GM19468 (cell line): ENCODE results near the gene APOL6.
"Not testable (repeated sequence)": the region's sequence is repeated elsewhere in the genome, so short reads cannot be mapped to it uniquely, and the experiment has no call there.

Source experiments
- ATAC-seq: cut with Tn5 transposase; IDR thresholded peaks from one replicate; pipeline ENCODE4 v1.9.1; 2021; ENCODE audit warnings: mild to moderate bottlenecking, moderate library complexity, moderate number of reproducible peaks; ENCODE audit not compliant: unreplicated experiment; ENCODE audit errors: extremely low read depth

APOL6 gene

DNA sequence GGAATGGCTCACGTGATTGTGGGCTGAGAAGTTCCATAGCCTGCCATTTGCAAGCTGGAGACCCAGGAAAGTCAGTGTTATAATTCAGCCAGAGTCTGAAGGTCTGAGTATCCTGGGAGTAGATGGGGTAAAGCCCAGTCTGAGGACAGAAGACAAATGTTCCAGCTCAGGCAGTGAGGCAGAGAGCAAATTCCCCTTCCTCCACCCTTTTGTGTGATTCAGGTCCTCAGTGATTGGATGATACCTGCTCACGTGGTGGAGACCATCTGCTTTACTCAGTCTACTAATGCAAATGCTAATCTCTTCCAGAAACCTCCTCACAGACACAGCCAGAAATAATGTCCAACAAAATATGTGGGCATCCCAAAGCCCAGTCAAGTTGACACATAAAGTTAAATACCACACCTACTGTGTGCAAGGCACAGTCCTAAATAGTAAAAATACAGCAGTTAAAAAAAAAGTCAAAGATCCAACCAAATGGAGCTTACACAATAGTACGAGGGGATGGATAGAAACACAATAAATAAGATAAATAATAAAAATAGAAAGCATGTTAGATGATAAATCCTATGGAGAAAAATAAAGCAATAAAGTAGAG lies 13.2 kb upstream of the APOL6 start:
- ATAC-seq = no peak

DNA sequence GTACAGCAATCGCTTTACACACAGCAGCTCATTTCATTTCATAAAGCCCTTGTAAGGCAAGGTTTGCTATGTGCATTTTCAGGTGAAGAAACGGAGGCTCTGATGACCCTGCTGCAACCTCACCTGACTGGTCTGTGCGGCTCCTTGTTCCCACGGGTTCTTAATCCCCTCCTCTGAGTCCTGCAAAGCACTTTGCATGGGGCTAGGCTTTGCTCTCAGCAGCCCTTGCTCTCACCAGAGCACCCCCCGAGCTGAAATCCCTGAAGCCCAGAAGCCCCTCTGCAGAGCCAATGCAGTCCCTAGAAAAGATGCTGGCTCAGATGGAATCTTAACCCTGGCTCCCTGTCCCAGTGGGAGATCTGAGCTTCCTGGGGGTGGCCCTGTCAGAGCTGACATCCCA lies 11.0 kb upstream of the APOL6 start:
- no peak for ATAC-seq

DNA sequence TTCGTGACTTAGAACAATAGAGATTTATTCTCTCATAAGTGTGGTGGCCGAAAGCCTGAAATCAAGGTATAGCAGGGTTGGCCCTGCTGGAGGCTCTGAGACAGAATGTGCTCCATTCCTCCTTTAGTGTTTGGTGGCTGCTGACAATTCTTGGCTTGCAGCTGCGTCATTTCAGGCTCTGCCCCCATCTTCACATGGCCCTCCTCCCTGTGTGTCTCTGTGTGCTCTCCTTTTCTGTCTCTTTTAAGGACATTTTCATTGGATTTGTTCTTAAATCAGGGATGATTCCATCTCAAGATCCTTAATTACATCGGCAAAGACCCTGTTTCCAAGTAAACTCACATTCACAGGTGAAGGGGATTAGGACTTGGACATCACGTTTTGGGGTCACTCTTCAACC lies 10.2 kb upstream of the APOL6 start:
- ATAC-seq = no peak

DNA sequence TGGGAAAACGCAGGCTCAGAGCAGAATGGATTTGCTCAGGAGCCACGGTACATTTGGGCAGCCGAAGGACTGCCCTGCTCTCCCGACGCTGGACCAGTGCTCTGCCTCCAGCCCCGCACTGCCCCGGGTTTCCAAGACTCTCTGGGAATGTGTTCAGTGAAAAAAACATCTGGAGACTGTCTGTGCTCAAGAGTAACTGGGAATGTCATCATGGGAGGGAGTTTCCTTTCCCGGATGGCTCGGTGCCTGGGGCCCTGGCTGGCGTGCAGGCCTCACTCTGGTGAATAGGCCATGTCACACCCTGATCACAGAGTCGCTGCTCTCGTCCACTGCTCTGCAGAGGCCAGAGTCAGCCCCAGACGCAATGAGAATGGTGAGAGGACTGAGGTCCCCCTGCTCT lies 9.8 kb upstream of the APOL6 start:
- no peak for ATAC-seq

DNA sequence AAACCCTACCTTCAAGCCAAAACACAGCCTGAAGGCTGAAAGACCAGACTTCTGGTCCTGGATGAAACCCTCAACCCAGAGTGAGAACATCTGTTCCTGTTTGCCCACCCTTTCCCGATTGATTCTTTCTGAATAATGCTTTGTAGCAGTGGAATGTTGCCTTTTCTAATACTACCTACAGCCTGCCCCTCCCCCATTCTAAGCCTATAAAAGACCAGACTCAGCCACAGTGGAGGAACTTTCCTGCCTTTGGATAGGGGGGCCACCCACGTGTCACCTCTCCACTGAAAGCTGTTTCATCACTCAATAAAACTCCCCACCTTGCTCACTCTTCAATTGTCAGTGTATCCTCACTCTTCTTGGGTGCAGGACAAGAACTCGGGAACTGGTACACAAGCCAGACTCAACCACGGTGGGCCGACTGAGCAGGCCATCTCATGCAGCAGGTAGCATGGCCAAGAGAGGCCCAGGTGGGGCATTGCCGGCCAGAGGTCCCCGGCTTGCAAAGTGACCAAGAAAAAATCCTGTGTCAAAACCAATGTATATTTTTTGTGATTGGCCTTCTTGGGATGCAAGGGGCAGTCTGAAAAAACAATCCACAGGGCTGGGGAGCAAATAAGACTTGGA lies 6.6 kb upstream of the APOL6 start:
- no peak for ATAC-seq

DNA sequence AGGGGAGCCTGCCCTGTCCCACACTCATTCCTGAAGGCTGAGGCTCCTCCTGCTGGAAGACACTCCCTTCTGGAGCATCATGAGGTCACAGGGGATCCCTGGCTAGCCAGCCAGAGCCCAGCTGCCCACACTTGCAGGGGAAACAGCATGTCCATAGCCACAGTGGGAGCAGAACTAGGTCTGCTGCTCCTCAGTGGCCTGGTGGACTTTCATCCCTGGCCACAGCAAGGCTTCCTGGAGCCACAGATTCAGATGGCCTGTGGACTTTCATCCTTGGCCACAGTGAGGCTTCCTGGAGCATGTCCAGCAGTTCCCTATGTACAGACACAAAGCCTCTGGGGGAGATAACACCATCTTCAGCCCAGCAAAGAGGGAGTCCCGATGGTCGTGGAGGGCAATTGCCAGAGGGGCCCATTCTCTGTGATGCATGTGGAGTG lies 5.9 kb upstream of the APOL6 start:
- ATAC-seq = no peak

DNA sequence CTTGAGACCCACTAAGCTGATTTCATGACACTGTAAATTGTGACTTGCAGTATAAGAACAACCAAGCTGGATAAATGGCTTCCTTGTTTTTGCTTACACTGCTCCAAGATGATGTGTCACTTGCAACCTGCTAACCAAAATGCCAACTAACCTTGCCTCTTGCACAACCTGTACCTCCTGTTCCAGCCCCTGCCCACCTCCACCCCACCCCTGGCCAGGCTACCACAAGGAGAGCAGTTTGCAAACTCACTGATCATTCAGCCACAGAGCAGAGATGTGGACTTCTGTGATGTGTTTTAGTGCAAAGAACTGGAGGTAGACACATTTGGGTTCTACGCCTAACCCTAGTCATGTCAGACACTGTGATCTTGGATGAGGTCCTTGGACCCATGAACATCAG lies 4.3 kb upstream of the APOL6 start:
- ATAC-seq = no peak

DNA sequence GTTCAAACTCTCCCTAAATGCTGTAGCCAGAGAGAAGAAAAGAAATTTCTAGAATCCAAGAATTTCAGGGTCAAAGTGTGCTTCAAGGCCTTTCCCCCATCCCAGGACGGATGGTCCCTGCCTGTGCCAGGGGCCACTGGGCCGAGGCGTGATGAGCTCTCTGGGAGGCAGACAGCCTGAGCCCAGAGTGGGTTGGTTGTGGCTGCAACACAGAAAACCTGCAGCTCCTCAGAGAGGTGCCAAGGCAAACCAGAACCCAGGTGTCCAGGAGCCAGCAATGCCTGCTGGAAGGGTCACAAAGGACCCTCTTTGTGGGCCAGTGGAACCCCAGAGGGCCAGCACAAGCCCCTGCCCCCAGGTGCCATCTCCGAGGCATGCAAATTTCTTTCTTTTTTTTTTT lies 2.6 kb upstream of the APOL6 start:
- no peak for ATAC-seq

DNA sequence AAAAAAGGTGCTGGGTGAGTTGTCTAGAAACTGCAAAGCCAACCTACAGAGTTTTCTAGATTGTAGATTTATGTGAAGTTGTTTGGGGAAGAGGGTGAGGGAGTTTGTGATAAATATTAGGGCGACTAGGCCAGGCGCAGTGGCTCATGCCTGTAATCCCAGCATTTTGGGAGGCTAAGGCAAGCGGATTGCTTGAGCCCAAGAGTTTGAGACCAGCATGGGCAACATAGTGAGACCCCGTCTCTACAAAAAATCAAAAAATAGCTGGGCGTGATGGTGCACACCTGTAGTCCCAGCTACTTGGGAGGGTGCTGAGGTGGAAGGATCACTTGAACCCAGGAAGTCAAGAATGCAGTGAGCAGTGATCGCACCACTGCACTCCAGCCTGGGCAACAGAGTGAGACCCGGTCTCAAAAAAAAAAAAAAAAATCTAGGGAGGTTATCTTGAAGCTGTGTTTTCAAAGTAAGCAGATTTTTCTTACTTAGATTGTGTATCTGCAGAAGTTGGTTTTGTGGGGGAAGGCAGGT lies 844 bp downstream of the APOL6 start:
- ATAC-seq = no peak

DNA sequence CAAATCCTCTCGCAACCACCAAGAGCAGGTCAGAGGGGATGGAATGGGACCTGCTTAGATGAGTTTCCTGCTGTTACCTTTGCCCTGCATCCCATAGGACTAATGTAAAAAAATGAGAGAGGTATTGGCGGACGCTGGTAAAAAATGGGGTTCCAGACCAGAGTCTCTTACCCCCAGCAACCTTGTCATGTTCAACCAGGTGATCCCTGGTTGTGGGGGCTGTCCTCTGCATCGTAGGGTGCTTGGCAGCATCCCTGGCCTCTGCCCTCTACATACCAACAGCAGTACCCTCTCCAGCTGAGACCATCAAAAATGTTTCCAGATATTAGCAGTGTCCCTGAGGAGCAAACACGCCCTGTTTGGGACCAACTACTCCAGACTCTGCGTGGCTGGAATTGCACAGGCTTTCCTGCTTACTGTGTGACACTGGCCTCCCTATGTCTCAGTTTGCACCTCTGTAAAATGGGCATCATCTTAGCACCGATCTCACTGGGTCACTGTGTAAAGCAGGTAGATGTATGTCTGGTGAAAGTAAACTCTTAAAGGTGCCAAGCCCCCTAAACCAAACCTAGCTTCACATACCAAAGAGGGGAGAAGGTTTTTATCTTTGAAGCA lies 1.5 kb downstream of the APOL6 start:
- ATAC-seq = no peak

DNA sequence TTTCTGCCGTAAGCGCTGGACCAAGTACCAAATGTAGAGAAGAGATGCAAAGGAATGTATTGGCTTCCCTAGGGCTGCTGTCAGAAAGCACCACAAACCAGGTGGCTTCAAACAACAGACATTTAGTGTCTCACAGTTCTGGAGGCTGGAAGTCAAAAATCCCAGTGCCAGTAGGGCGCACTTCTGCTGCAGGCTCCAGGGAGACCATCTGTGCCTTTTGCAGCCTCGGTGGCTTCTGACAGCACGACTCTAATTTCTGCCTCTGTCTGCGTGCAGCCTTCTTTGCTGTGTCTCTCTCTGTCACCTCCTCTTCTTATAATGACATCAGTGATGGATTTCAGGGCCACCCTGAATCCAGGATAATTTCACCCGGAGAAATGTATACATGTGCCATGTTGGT lies 2.8 kb downstream of the APOL6 start:
- no peak for ATAC-seq

DNA sequence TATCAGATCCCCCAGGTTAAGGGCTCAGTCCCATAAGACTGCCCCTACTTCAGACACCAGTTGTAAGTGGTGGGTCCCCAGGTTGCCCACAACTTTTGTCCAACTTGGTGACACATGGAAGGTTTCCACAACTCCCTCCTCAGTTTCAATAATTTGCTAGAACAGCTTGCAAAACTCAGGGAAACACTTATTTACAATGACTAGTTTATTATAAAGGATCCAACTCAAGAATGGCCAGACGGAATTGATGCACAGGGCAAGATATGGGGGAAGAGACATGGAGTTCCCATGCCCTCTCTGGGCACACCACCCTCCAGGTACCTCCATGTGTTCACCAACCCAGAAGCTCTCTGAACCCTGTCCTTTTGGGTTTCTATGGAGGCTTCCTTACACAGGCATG lies 5.6 kb downstream of the APOL6 start:
- no peak for ATAC-seq

DNA sequence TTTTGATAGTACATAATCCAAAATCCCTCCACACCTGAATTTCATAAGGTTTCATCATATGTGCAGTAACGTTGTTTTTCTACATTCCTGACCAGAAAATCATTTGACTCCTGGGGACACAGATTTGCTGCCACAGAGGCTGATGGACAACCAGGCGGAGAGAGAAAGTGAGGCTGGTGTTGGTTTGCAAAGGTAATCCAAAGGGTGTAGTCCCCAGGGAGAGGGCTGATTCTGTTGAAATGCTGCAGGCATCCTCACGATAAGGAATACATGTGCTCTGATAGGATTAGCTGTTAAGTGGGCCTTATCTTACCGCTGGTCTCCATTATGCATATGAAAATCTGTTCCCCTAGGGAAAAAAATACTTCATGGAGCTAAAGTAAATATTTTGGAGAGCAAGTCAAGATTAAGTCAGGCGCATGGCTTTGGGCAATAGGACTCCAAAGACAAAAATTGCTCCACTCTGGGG lies 8.1 kb downstream of the APOL6 start:
- no peak for ATAC-seq

DNA sequence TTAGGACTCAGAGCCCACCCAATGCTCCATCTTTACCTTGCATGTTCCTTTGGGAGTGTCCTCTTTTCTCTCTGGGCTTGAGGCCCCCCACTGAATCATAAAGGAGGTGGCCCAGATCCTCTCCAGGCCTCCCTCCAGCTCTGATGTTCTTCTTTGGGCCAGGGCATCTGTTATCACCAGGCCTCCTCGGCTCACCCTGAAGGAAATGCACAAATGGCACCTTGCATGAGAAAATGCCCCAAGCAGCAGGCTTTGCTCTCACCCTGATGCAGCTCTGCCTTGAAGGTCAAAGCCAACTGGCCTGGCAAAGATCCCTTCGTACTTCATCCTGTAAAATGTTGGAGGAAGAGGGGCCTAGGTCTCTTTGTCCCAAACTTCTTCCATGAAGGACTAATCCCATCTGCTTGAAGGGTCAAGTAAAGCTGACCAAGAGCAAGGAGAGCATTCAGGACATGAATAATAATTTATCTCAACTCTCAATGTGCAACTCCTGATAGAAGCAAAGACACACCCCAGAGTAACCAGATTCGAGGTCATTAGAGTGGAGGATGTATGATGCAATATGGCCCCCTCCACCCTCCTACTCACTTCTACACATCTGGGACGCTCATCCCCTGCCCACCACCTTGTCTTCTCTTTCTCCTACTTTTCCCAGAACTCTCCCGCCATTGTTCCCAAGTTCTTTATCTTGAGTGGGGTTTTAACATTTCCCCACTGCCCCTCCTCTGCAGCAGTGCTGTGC lies 9.5 kb downstream of the APOL6 start:
- no peak for ATAC-seq

DNA sequence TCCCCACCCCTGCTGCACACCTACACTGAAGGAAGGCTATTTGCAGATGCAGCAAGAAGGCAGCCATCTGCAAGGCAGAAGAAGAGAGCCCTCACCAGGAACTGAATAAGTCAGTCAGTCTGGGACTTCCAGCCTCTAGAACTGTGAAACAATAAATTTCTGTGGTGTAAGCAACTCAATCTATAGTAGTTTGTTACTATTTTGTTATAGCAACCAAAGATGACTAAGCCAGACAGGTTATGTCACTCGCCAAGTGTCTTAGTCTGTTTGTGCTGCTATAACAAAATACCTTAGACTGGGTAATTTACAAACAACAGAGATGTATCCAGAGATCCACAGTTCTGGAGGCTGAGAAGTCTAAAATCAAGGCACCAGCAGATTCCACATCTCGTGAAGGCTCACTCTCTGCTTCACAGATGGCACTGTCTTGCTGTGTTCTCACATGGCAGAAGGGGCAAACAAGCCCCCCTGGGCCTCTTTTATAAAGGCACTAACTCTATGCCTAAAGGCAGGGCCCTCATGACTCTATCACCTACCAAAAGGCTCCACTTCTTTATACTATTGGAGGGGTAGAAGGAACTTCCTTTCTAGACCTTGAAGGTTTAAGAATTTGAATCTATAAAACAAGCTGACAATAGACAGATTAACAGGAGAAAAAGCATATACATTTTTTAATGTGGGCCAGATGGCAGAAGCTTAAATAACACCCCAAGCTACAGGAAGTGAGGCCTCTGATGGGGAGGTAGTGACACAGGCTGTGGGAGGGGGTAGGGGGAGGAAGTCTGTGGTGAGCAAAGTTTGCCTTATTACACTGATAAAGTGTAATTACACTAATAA lies 12.3 kb downstream of the APOL6 start:
- ATAC-seq = no peak

DNA sequence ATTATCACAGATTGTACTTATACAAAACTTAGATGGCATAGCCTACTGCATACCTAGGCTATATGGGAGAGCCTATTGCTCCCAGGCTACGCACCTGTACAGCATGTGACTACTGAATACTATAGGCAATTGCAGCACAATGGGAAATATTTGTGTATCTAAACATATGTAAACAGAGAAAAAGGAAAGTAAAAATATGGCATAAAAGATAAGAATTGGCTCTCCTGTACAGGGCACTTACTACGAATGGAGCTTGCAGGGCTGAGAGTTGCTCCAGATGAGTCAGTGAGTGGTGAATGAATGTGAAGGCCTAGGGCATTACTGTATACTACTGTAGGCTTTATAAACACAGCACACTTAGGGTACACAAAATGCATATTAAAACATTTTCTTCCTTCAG lies 13.2 kb downstream of the APOL6 start:
- no peak for ATAC-seq

DNA sequence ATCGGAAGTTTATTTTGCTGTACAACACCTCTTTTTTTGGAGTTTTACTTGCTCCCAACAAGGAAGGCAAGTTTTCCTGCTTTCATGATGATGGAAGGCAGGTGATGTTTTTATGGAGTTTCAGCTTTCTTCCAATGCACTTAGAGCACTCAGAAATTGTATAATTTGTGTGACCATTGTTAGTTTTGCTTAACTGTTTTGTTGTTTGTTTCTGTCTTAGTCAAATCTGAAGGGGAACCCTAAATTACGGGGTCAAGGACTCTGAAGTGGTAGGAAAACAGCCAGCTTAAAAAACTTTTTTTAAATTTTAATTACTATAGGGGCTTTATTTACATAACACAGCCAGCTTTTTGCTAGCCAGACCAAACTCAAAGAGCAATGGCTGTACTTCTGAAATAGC lies 14.7 kb downstream of the APOL6 start:
- ATAC-seq = no peak

DNA sequence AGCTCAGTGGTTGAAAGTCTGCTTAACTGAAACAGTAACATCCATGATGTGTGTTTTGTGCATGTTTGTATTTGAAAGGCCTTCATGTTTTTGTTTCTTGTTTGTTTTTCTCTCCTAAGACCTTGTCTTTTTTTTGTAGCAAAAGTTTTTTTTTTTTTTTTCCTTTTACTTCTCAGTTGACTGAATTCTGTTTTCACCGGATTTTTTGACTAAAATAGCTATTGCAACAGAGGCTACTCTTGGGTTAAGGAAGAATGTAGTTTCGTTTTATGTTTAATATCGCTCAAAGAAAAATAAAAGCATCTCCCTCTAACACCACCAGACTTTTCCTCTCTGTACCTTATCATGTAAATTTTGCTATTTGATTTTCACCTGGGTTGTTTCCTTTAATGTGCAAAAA lies 15.1 kb downstream of the APOL6 start:
- ATAC-seq = no peak

DNA sequence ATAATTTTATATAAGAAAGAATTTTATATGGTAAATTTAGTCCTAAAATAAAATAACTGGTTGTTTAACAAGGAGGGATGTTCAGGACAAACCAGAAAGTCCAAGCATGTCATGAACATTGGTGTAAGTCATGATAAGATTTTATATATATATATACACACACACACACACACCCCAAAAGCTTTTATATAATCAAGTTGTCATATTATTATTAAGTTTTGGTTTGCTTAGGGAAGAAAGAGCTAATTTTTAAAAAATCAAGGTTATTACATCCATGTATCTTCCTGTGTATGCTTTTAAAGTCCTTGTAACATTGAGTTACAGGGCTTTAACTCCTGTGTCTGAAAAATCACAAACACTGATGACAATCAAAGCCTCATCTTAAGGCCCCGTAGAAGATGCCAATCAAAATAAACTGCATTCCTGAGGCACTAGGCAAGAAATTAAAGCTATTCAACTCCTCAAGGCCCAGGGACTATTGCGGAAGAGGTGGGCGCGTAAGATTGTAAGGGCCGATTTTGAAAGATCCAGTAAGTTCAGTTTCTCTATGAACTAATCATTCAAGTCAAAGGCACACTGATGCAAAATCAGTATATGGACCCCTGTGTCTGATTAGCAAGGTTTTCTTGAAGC lies 16.8 kb downstream of the APOL6 start:
- ATAC-seq = no peak

DNA sequence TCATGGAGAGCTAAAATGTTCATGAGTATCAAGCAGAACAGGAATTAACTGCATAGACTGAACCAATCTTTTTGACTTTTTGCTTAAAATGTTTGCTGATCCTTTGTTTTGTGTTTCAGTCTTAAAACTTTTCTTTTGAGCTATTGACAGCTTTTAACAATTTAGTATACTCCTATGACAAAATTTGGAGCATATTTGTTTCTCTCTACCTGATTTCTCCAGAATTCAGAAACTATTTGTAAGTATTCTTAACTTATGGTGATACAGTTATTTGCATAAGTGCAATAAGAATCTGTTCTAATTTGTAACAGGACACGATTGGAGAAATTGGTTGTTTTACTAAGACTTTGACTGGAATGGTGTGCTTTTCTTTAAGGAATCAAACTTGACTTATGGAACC lies 18.5 kb downstream of the APOL6 start:
- ATAC-seq = not testable (repeated sequence)
